Neural cell (in vitro differentiated cells): ENCODE data around the gene MARVELD2. TPM values are rescaled to one million over a fixed set of nuclear protein-coding genes. Genes with fewer than 3 reads are reported as not detected.
A peak's percentile ranks its signal among the peaks of the same experiment; 100 is the strongest.

Experiments used
- H2AFZ ChIP-seq: fragments of 200-600, 300-800 bp; sonication (generic), shearing (Covaris generic); 2 replicates; pipeline ENCODE4 v1.6.0; 2014; ENCODE audit warnings: low read depth, mild to moderate bottlenecking, antibody characterized with exemption, low read length, moderate library complexity
- H3F3A ChIP-seq: fragments of 200-600 bp; shearing (Covaris generic); 2 replicates; pipeline ENCODE4 v1.6.1; 2016; ENCODE audit warnings: mild to moderate bottlenecking, moderate library complexity, mixed read lengths, antibody characterized with exemption, low read length; ENCODE audit not compliant: insufficient read depth, poor library complexity, severe bottlenecking
- H3K27ac ChIP-seq: fragments of 200-600, 300-800 bp; sonication (generic), shearing (Covaris generic); 2 replicates; pipeline ENCODE4 v1.5.1; 2014; ENCODE audit warnings: mild to moderate bottlenecking, low read length, moderate library complexity
- H3K27me3 ChIP-seq: fragments of 300-800, 200-600 bp; sonication (generic), shearing (Covaris generic); 2 replicates; pipeline ENCODE4 v1.6.0; 2014; ENCODE audit warnings: mild to moderate bottlenecking, low read depth, low read length, moderate library complexity; ENCODE audit not compliant: insufficient read depth
- H3K36me3 ChIP-seq: fragments of 300-800, 200-600 bp; sonication (generic), shearing (Covaris generic); 2 replicates; pipeline ENCODE4 v1.5.1; 2014; ENCODE audit warnings: mild to moderate bottlenecking, antibody characterized with exemption, low read length, moderate library complexity; ENCODE audit not compliant: insufficient read depth
- H3K4me2 ChIP-seq: fragments of 300-800, 200-600 bp; sonication (generic), shearing (Covaris generic); 2 replicates; pipeline ENCODE4 v1.6.0; 2014; ENCODE audit warnings: mild to moderate bottlenecking, low read length
- H3K4me3 ChIP-seq: fragments of 300-800, 200-600 bp; sonication (generic), shearing (Covaris generic); 2 replicates; pipeline ENCODE4 v1.5.1; 2014; ENCODE audit warnings: mild to moderate bottlenecking, low read length, moderate library complexity
- H3K79me2 ChIP-seq: fragments of 200-600 bp; shearing (Covaris generic); replicated peaks from 2 replicates; pipeline ENCODE4 v1.6.0; 2014; ENCODE audit warnings: mild to moderate bottlenecking, low read length, moderate library complexity; ENCODE audit not compliant: insufficient read depth
- H3K9ac ChIP-seq: fragments of 300-800, 200-600 bp; sonication (generic), shearing (Covaris generic); 2 replicates; pipeline ENCODE4 v1.6.1; 2016; ENCODE audit warnings: mild to moderate bottlenecking, low read length, mixed read lengths
- H3K9me2 ChIP-seq: fragments of 200-600 bp; shearing (Covaris generic); 2 replicates; pipeline ENCODE4 v1.6.1; 2016; ENCODE audit warnings: mild to moderate bottlenecking, low read length, mixed read lengths; ENCODE audit not compliant: insufficient read depth
- H3K9me3 ChIP-seq: fragments of 200-600, 300-800 bp; sonication (generic), shearing (Covaris generic); 2 replicates; pipeline ENCODE4 v1.6.1; 2016; ENCODE audit warnings: mild to moderate bottlenecking, mixed run types, low read length, moderate library complexity, mixed read lengths
- H4K20me1 ChIP-seq: fragments of 200-600 bp; shearing (Covaris generic); 2 replicates; pipeline ENCODE4 v1.6.1; 2016; ENCODE audit warnings: mild to moderate bottlenecking, mixed run types; ENCODE audit not compliant: insufficient read depth
- TAF1 ChIP-seq: IDR thresholded peaks from 2 replicates; pipeline ENCODE4 v1.6.1; 2012; ENCODE audit warnings: low read depth
- polyA plus RNA-seq: library from polyadenylated mRNA; depleted of rRNA; stranded (reverse); fragments of >200 nt; gene quantifications from 2 replicates; pipeline ENCODE4 v1.2.3, GENCODE V29; 2014
- small RNA-seq, 3 experiments: library from RNA; depleted of rRNA; stranded (forward); fragments of <200 nt; gene quantifications; one replicate each; pipeline ENCODE3, GENCODE V24; 2012

Gene MARVELD2
- polyA plus RNA-seq, 1 donor from 2014 or later: not detected

- Histone ChIP-seq H3K27me3 (peaks cover 40% of the 10 kb centered on the region), H3K27ac (no peak overlapping the region), H4K20me1 (no peaks in the 10 kb centered on the region), H3F3A (no peaks in the 10 kb centered on the region), H3K9me2 (no peaks in the 10 kb centered on the region), H3K4me2 (peak overlapping the region; percentile 75), H3K9me3 (no peaks in the 10 kb centered on the region), H3K79me2 (no peaks in the 10 kb centered on the region), H2AFZ (peak overlapping the region; percentile 81), H3K9ac (peak overlapping the region; percentile 50), H3K36me3 (no peaks in the 10 kb centered on the region), H3K4me3 (peak overlapping the region; percentile 96)
- no peak for TF ChIP-seq TAF1
Measured at GRCh38 chr5:69493396-69494133, 78.6 kb downstream of the MARVELD2 start.

Small RNAs within 50 kb of the gene (small RNA-seq; reads per million reads assigned to genes)
- gene RN7SL616P: 0 to 0.16 (median 0) reads per million in 3 experiments
- 0 to 0.03 (median 0) reads per million in 3 experiments for gene RPS27P14

Other genes with a start within 250 kb of the MARVELD2 start
- 13.0 and 20.3 TPM in 2 replicates for gene CCNB1, start 248.0 kb upstream of the MARVELD2 start, polyA plus RNA-seq
- gene CENPH, start 225.5 kb upstream of the MARVELD2 start, polyA plus RNA-seq: 9.7 and 14.6 TPM in 2 replicates
- gene CDK7, start 180.2 kb upstream of the MARVELD2 start, polyA plus RNA-seq: 44.2 and 101 TPM in 2 replicates
- 0.38 and 1.6 TPM in 2 replicates for gene CCDC125, start 82.3 kb upstream of the MARVELD2 start, polyA plus RNA-seq
- 91.0 and 93.5 TPM in 2 replicates for gene AK6, start 45.6 kb upstream of the MARVELD2 start, polyA plus RNA-seq
- 197 and 201 TPM in 2 replicates for gene TAF9, start 45.6 kb upstream of the MARVELD2 start, polyA plus RNA-seq
- gene RAD17, start 45.3 kb upstream of the MARVELD2 start, polyA plus RNA-seq: 51.8 and 54.8 TPM in 2 replicates
- 6.5 and 7.5 TPM in 2 replicates for gene OCLN, start 77.7 kb downstream of the MARVELD2 start, polyA plus RNA-seq
- gene GTF2H2C, start 145.1 kb downstream of the MARVELD2 start, polyA plus RNA-seq: 20.5 and 22.7 TPM in 2 replicates